M059J (cell line): ENCODE results near the gene RBM17. TPM values are rescaled to one million over a fixed set of nuclear protein-coding genes. Genes with fewer than 3 reads are reported as not detected.
"Not testable (repeated sequence)": the region's sequence is repeated elsewhere in the genome, so short reads cannot be mapped to it uniquely, and the experiment has no call there.

Experiments used
- DNase-seq: peaks from one replicate; pipeline ENCODE4 v3.0.0-alpha.2; 2012; ENCODE audit warnings: low read depth
- total RNA-seq: library from RNA; depleted of rRNA; stranded (reverse); fragments of >200 nt; shearing (Covaris generic); gene quantifications from 2 replicates; pipeline ENCODE4 v1.2.3, GENCODE V29; 2014

RBM17 gene
- total RNA-seq, 1 experiment from 2014 or later, result 17.1 TPM

DNA sequence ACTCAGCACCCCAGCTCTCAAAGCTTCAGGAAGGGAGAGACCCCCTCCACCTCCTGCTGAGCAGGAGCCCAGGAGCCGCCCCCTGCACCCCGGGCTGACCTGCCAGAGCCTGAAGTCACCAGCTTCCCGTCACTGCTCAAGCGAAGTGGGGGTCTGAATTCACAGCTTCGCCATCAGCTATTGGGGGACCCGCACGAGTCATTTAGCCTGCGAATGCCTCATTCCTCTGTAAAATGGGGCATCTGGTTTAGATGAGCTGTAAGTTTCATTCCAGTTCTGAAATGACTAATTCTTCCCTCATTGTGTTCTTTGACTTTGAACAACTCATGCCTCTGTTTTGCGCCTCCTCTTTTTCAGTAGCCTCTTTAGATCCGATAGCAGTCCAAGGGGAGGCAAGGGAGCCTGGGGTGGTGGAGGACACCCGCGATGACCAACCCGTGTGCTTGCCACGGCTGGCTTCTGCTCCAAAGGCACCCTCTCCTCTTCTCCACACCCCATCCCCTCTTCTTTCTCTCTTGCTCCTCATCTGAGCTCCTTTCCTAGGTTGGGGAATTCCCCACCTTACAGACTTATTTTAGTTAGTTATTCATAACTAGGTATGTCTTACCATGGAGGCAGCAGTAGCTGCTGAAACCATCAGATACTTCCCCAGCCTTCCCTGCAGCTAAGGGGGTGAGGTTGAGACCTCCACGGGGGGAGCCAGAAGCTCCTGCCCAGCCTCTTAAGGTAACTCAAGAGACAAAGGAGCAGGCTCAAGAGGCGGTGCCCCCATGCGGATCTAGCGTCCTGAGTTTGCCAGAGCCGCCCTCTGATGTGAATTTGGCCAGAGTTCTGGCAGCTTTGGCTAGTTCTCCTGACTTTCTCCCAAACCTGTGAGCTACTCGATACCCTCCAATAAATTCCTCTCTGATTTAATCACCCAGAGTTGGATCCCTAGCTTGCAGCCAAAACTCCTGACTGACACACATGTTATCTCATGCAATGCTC, 47.7 kb downstream of the RBM17 start:
- DNase-seq, result peak; percentile 68

DNA sequence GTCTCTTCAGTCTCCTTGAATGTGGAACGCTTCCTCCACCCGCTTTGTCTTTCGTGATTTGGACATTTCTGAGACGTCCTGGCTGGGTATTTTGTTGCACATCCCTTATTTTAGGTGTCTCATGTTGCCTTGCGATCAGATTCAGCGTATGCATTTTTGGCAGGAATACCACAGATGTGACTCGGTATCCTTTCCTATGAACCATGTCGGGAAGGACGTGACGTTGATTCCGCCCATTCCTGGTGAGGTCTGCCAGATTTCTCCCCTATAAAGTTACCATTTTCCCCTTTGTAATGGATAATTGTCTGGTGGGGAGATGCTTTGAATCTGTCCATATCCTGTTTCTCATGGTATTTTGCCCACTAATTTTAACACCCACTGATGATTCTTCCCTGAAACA, 49.6 kb downstream of the RBM17 start:
- no peak for DNase-seq

DNA sequence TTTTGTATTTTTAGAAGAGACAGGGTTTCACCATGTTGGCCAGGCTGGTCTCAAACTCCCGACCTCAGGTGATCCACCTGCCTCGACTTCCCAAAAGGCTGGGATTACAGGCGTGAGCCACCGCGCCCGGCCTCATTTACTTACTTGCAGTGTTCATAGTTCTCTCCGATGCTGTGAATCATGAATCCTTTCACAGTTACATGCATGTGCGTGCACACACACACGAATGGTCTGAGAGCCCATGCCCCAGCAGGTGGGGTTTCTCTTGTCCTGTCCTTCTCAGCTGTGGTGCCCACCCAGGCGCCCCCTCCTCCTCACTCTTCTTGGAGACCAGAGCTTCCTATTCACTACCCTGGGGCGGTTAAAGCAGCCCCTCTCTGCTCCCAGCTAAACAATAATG, 50.6 kb downstream of the RBM17 start:
- no peak for DNase-seq

DNA sequence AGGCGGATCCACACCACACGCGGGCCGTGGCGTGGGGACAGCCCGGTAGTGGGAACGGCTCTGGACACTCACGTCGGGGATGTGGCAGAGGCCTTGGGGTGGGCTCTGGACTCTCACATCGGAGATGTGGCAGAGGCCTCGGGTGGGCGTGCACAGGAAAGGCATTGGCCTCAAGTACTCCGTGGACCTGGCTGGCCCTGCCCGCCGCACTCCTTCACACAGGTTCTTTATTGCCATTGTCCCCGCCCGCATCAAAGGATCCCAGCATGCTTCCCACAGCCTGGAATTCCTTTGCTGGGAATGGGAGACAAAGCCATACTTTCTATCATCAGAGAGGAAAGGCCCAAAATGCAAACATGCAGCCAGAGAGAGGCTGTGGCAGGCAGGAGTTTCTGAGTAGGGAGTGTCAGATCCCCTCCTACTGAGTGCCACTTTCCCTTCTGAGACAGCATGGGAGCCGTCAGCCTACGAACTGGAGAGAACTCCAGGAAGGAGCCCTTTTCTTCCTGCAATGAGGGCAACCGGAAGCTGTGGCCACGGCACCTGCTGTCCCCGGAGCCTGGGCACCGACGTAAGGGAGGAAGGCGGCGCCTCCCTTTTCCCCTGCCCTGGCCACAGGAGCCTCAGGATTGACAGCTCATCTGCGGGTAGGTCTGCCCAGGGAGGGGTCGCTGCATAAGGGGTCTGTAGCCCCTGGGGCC, 51.5 kb downstream of the RBM17 start:
- no peak for DNase-seq

DNA sequence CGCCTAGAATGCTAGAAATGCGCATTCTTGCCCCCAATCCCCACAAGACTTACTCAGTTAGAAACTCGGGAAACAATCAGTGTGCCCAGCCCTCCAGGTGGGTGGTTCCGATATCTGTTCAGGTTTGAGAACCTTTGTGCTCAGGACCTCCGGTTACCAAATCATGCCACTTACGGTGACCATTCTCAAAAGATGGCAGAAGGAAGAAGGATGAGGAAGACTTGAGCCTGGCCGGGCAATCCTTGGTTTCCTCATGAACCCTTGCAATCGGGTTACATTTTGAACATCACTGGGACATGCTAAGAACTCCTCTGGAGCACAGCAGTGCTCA, 52.1 kb downstream of the RBM17 start:
- no peak for DNase-seq

DNA sequence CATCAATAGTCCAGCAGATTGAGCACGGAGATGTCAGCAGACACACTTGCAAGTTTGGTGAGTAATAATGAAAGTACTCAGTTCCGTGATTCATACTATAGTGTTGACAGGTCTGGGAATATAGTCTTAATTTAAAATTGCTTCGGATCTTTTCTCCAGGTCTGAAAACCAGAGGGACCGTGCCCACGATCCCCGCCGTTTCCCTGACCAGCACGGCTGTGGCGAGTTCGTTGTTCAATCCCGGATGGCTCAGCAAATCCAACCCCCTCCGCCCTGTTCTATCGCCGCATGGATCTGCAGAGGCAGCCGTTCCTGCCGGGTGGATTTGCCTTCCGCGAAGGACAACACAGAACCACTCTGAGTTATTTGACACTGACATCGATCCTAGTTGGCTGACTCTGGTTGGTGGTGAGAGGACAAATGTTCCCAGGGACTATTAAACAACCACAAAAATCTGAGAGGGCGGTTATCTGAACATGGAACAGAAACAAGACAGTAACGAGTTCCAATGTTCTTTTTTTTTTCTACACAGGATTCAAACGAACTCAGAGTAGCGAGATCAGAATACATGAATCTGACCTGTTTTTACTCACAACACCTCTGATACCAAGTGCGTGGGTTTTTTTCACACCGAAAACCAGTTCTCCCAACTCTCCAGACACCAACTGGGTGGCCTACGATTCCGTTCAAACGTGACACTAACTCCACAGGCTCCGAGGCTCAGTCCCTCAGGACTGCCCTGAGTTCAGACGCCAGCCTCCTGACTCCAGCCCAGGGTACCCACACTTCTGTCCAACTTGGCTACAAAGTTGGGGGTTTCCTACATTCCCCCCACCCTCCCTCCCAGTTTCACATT, 52.7 kb downstream of the RBM17 start:
- peak; percentile 78 for DNase-seq

DNA sequence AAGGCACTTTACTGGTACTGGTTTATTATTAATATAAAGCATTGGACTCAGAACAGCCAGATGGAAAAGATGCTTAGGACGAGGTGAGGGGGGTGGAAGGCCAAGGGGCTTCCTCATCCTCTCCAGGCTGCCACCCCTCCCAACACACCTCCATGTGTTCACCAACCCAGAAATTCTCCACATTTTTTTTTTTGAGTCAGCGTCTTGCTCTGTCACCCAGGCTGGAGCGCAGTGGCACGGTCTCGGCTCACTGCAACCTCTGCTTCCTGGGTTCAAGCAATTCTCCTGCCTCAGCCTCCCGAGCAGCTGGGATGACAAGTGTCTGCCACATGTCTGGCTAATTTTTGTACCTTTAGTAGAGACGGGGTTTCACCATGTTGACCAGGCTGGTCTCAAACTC, 53.4 kb downstream of the RBM17 start:
- not testable (repeated sequence) for DNase-seq

DNA sequence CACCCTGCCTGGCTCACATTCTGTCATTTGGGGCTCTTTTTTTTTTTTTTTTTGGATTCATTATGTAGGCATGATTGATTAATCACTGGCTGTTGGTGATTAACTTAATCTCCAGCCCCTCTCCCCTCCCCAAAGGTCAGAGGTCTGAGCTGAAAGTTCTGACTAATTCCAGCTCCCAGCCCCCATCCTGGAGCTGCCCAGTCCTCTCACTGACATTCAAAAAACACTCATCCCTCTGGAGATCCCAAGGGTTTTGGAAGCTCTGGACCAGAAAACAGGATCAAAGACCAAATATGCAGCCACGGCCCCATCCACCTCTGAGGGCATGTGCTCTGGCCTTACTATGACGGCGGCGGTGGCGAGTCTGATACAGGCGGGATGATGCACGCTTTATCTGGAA, 53.8 kb downstream of the RBM17 start:
- no peak for DNase-seq

DNA sequence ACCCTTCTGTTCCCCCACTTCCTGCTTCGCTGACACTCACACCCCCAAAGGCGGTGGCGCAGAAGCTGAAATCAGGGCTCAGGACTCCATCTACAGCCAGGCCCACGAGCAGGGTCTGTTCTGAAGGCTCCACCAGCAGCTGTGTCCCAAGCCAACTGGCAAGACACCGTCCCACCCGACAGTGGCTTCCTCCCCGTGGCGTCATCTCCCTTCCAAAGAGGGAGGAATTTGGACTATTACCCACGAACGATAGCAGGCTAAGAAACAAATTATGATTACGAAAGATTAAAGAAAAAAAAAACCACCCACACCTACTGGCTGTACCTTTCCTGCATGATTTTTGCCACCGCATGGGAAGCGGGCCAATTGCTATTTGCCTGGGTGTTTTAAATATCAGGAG, 54.3 kb downstream of the RBM17 start:
- DNase-seq, result no peak

DNA sequence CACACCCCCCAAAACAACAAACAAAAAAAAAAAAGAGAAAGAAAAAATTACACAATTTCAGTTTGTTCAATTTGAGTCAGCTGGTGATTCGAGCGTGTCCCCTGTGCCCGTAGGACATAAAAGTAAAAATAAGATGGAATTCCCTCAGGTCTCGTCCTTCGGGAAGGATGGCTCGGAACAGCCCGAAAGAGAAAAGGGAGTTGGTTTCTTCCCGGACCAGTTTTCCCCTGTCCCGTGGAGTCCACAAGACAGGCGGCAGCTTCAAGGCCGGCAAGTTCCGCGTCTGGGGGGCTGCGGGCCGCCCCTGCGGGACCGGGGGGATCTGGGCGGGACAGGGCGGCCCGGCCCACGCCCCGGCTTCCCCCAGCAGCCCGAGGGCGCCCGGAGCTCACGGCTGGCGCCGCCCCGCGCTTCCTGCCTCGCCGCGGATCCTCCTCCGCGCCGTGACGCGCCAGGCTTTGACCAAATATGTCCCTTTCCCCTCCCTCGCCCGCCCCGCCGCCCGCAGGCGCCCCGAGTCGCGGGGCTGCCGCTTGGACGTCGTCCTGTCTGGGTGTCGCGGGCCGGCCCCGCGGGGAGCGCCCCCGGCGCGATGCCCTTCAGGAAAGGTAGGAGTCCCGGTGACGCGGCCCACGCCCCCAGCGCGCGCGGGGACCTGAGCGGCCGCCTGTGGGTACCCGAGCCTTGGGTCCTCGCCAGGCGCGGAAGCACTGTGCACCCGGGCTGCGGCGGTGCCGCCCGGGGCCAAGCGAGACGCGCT, 55.8 kb downstream of the RBM17 start:
- peak; percentile 75 for DNase-seq

DNA sequence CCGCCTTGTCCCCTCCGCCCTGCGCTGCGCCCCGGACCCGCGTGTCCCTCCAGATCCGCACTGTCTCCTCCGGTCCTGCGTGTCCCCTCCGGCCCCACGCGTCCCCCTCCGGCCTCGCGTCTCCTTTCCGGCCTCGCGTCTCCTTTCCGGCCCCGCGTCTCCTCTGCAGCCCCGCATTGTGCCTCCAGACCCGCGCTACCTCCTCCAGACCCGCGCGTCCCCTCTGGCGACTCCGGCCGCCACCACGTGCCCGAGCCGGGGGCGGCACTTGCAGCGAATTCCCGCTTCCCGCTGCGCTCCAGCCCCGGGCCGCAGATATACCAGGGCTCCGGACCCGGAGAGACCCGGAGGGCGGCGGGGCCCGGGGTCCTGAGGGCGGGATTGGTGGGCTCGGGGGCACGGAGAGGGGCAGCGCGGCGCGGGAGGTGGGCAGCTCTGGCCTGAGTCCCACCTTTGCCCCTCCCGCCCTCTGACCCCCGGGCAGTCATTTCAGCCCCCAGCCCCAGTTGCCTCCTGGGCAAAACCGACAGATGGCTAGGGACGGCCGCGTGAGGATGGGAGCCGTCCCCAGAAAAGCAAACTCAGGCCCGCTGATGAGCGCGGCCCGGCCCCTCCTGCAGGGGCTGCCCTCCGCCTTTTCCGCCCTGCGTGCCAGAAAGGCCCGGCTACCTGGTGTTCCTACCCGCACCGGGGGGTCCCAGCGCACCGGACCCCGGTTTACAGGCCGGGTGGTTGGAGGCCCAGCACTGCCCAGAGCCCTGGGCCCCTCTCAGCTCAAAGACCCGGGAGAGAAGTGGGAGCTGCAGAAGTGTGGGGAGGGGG, 56.5 kb downstream of the RBM17 start:
- DNase-seq, result no peak

DNA sequence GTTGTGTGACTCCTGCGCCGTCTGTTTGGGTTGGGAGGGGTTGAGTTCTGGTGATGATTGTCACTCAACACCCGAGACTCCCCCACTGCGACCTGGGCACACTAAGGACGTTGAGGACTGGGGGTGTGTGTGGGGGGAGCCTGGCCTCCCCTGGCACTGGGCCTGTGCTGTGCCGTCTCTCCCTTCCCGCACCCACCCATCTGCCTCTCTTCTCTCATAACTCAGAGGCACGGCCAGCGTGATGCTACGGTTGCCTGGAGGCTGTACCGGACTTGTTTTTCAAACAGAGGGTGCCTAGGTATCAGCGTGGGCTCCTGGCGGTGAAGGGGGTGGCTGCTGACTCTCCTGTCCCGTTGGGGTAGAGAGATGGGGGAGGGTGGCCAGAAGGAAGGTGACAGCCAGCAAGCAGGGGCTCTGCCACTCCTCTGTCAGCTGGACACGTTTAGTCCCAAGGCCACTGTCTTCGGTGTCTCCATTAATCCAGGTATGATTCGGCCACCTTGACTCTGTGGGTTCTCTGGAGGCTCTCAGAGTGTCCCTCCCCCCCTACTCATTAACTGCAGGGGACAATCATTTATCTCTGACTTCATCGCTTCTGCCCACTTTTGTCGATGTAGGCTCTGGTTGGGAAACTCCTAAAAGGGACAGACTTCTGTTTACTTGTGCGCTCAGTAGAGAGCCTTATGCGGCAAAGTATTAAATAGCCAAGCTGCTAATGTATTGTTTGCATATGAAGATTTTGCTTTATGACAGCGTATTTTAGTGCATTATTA, 57.4 kb downstream of the RBM17 start:
- no peak for DNase-seq

DNA sequence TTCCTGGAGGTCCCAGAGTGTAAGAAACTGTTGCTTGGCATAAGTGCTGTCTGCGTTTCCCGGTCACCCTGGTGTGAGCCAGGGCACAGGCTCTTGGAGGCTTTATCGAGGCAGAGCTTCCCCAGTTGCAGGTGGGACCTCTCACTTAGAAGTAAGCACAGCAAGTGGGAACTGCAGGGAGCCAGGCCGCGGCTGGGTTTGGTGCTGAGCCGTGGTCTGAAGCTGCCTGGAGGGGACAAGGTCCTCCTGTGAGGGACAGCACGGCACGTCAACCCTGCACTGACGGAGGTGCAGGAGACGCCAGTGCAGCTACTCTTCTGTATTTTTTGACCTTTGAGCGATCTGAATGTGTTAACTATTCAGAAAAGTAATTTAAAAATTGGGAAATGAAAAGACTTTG, 58.1 kb downstream of the RBM17 start:
- no peak for DNase-seq

DNA sequence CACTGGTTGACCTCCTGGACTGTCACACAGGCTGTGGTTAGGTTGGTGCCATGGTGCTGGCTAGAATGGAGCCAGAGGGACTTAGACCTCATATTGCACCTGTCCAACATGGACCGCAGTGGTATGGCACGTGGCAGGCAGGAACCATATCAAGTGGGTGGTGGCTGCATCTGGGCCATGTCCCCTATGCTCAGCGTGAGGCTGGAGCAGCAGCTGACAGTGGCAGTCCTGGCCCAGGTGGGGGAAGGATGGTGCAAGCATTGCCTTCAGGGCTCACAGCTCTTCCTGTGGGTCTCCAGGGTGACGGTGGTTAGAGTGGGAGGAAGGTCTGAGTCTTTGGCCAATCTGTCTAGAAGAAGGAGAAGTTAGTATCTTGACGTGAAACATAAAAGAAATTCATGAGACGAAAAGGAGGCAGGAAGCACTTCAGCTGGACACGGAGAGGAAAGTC, 59.4 kb downstream of the RBM17 start:
- DNase-seq, result no peak

DNA sequence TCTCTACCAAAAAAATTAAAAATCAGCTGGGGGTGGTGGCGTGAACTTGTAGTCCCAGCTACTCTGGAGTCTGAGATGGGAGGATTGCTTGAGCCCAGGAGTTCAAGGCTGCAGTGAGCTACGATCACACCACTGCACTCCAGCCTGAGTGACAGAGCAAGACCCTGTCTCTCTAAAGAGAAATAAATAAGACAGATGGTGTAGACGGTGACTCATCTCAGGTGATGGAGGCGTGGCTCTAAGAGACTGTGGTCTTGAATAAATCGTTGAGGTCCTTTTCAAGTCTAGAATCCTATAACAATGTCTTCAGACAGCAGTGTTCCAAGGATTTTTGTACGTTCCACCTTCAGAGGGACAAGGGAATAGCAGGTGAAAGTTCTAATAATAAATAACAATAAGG, 60.1 kb downstream of the RBM17 start:
- DNase-seq, result no peak

DNA sequence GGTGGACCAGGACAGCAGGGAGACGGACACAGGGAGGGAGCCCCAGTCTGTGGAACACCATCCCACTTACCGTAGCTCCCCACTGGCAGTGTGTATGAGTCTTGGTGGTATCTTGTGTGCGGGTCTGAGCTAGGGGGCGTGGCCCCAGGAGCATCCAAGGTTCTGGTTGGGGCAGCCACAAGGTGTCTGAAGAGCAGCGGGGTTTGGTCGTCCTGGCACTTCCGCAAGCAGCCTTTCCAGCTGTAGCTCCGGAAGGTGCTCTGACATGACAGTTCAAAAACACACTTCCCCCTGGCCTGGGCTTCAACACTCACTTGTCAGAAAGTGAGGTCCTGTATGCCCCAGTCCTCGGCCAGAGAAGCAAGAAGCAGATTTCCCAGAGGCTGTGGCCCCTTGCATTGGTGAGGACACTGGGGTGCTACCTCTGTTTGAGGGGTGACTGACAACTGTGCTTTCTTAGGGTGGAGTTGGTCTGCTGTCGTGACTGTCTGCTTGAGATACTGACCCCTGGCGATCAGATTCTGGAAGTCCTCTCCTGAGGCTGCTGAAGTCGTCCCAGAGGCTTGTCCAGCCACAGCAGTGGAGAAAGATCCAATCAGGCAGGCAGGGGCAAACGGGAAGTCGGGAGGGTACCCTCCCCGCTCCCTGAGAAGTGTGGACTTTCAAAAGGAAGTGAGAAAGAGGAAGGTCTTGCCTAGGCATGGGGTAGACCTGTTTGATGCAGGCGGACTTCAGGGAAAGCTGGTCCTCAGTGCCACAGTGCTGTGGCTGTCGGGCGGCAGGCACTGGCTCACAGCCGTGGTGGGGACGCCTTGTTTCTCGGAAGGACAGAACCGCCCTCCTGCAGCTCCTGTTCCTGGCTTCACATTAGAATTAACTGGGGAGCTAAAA, 62.5 kb downstream of the RBM17 start:
- DNase-seq, result no peak

DNA sequence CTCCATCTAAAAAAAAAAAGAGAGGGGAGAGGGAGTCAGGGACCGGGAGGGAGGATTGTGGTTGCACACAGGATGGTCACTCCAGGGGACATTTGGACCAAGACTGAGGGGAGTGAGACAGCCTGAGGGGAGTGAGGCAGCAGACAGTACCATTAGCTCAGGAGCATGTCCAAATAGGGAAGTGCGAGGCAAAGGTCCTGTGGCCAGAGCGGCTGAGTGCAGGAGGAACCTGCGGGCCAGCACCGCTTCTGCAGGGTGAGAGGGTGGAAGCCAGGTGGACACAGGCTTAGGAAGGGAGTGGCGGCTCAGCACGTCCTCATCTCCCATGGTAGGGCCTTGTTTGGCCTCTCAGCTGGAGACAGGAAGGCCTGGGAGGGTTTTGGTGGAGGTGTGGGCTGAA, 65.0 kb downstream of the RBM17 start:
- DNase-seq, result no peak

DNA sequence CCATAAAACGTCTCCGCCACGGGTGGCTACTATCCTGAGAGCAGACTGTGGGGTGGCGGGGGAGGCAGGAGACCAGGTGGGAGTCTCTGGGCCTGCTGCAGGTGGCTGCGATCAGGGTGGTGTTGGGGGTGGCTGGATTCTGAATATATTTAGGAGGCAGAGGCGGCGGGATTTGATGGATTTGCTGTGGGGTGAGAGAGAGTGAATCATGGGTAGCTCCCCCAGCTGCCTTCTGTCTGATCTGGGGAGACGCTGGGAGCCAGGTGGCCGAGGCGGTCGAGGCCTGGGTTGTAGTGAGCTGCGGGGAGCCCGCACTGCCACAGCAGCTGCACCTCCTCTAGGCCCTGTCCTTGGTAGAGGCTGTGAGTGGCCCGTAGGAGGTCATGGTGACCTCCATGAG, 65.7 kb downstream of the RBM17 start:
- DNase-seq, result no peak

DNA sequence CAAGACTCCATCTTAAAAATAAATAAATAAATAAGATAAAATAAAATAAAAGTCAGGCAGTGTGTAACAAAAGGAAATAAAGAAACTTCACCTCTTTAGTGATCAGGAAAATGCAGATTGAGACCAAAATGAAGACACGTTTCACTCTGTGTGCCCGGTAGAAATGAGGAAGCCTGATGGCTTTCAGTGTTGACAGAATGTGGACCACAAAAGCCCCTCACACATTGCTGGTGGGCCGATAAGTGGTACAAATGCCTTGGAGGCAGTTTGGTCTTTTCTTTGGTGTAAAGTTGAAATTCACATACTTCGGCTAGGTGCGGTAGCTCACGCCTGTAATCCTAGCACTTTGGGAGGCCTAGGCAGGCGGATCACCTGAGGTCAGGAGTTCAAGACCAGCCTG, 69.4 kb downstream of the RBM17 start:
- DNase-seq, result no peak
